ENCODE data around the gene MRFAP1L1. TPM values are rescaled to one million over a fixed set of nuclear protein-coding genes. Genes with fewer than 3 reads are reported as not detected.

The MRFAP1L1 gene
- total RNA-seq, 1 donor from 2014 or later, result 36.8 TPM

DNA sequence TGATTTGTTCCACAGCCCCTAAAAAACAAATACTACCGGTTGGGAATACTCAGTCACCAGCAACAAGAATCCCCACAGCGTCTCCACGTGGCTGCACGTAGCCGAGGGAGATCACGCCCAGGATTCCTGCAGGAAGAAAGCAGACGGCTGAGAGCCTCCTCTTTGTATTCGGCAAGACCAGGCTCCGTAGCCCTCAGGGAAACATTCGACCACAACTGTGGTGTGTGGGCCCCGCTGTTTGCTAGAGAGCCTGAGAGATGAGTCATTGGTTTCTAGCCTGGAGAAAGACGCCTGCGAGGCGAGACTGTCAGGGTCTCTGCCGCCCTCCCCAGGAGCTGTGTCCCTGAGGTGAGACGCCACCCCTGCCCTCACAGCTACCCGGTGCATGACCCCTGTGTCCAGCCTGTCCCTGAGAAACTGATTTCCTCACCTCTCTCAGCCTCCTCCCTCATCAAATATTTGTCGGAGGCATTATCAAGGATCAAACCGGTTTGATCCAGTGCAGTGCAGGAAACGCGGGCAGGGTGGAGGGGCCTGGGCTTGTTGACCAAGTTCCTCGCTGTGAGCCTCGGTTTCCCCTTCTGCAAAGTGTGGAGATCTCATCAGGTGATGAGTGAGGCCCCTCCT lies 20.7 kb downstream of the MRFAP1L1 start:
- Mint-ChIP-seq H3K36me3 (ENCODE audit: low read depth, unreplicated experiment) (peaks cover 8% of the 10 kb centered on the region), H3K4me1 (ENCODE audit: low read depth, unreplicated experiment) (peaks cover 32% of the 10 kb centered on the region), H3K4me3 (ENCODE audit: unreplicated experiment) (peak overlapping the region; percentile 34), H3K27me3 (ENCODE audit: low read depth, unreplicated experiment) (no peaks in the 10 kb centered on the region), H3K9me3 (ENCODE audit: unreplicated experiment) (no peaks in the 10 kb centered on the region), H3K27ac (ENCODE audit: unreplicated experiment) (peak overlapping the region; percentile 97)
- TF ChIP-seq, protein P1, sequence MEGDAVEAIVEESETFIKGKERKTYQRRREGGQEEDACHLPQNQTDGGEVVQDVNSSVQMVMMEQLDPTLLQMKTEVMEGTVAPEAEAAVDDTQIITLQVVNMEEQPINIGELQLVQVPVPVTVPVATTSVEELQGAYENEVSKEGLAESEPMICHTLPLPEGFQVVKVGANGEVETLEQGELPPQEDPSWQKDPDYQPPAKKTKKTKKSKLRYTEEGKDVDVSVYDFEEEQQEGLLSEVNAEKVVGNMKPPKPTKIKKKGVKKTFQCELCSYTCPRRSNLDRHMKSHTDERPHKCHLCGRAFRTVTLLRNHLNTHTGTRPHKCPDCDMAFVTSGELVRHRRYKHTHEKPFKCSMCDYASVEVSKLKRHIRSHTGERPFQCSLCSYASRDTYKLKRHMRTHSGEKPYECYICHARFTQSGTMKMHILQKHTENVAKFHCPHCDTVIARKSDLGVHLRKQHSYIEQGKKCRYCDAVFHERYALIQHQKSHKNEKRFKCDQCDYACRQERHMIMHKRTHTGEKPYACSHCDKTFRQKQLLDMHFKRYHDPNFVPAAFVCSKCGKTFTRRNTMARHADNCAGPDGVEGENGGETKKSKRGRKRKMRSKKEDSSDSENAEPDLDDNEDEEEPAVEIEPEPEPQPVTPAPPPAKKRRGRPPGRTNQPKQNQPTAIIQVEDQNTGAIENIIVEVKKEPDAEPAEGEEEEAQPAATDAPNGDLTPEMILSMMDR (IDR thresholded peaks at IDR 0.05; ENCODE audit: insufficient read depth, low read depth, low read length), result peak; percentile 11
- TF ChIP-seq EZH2 (IDR thresholded peaks at IDR 0.05; ENCODE audit: insufficient read depth, low read length), result no peak
- peak overlapping the region; percentile 63 for H3K9ac ChIP-seq (ENCODE audit: low read length)
- DNase-seq (ENCODE audit: low read depth) (peak; percentile 94), FAIRE-seq (peak; percentile 76)
- peak overlapping the region; percentile 84 for H2AFZ ChIP-seq (ENCODE audit: low read depth, low read length)
- no peaks in the 10 kb centered on the region for H3K36me3 ChIP-seq (ENCODE audit: insufficient read depth, low read length)
- H3K4me3 ChIP-seq (ENCODE audit: insufficient read depth, low read depth, low read length), result peak overlapping the region; percentile 11
- no peaks in the 10 kb centered on the region for H3K27me3 ChIP-seq (ENCODE audit: insufficient read depth, low read length)
- H4K20me1 ChIP-seq (ENCODE audit: insufficient read depth, low read length), result no peaks in the 10 kb centered on the region
- peaks cover 22% of the 10 kb centered on the region for H3K4me1 ChIP-seq (ENCODE audit: insufficient read depth, low read length)
- peak overlapping the region; percentile 76 for H3K4me2 ChIP-seq (ENCODE audit: low read length)
- no peaks in the 10 kb centered on the region for H3K79me2 ChIP-seq (ENCODE audit: insufficient read depth, low read length)
- H3K9me3 ChIP-seq (ENCODE audit: insufficient read depth, low read depth, low read length), result no peaks in the 10 kb centered on the region
- peak overlapping the region; percentile 63 for H3K27ac ChIP-seq (ENCODE audit: low read depth, low read length)

DNA sequence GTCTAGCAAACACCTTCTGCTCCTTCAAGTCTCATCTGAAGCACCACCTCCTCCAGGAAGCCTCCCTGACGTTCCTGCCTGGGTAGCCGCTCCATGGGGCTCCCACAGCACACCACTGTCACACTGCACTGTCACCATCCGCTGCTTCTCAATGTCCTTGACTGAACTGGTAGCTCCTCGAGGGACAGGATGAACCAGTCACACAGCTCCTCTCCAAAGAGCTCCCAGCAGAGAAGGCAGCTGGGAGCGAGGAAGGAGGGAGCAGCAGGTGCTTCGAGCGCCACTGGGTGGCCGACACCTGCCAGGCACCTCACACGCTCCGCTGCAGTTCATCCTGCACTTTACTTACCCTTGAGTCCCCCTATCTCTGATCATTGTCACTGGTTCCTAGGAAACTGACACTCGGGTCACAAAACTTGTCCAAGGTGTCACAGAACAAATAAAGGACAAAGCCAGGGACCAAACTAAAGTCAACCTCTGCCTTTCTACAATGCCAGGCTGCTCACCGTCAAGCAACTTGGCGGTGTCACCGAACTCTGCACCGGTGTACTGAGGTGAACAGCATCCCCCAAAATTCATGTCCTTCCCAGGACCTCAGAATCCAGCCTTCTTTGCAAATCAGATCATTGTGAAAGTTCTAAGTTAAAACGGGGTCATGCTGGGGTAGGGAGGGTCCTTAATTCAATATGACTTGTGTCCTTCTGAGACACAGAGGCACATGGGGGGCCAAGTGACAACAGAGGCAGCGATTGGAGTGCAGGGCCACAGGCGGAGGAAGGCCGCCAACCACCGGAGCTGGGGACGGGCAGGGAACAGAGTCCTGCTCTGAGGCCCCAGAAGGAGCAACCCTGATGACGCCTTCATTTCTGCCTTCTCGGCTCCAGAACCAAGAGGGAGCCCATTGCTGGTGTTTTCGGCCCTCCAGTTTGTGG lies 21.5 kb downstream of the MRFAP1L1 start:
- H3K27ac ChIP-seq (ENCODE audit: low read depth, low read length), result peak overlapping the region; percentile 63
- Mint-ChIP-seq H3K36me3 (ENCODE audit: low read depth, unreplicated experiment) (peaks cover 7% of the 10 kb centered on the region), H3K9me3 (ENCODE audit: unreplicated experiment) (no peaks in the 10 kb centered on the region), H3K4me3 (ENCODE audit: unreplicated experiment) (no peak overlapping the region), H3K4me1 (ENCODE audit: low read depth, unreplicated experiment) (peaks cover 31% of the 10 kb centered on the region), H3K27ac (ENCODE audit: unreplicated experiment) (peak overlapping the region; percentile 97), H3K27me3 (ENCODE audit: low read depth, unreplicated experiment) (no peaks in the 10 kb centered on the region)
- no peaks in the 10 kb centered on the region for H4K20me1 ChIP-seq (ENCODE audit: insufficient read depth, low read length)
- H3K36me3 ChIP-seq (ENCODE audit: insufficient read depth, low read length), result no peaks in the 10 kb centered on the region
- TF ChIP-seq, protein P1 (IDR thresholded peaks at IDR 0.05; ENCODE audit: insufficient read depth, low read depth, low read length), result no peak
- TF ChIP-seq EZH2 (IDR thresholded peaks at IDR 0.05; ENCODE audit: insufficient read depth, low read length), result no peak
- H3K4me1 ChIP-seq (ENCODE audit: insufficient read depth, low read length), result peaks cover 22% of the 10 kb centered on the region
- no peak for FAIRE-seq
- peak overlapping the region; percentile 76 for H3K4me2 ChIP-seq (ENCODE audit: low read length)
- H3K4me3 ChIP-seq (ENCODE audit: insufficient read depth, low read depth, low read length), result no peak overlapping the region
- no peaks in the 10 kb centered on the region for H3K9me3 ChIP-seq (ENCODE audit: insufficient read depth, low read depth, low read length)
- peak overlapping the region; percentile 84 for H2AFZ ChIP-seq (ENCODE audit: low read depth, low read length)
- H3K9ac ChIP-seq (ENCODE audit: low read length), result peak overlapping the region; percentile 63
- DNase-seq (ENCODE audit: low read depth), result no peak
- H3K79me2 ChIP-seq (ENCODE audit: insufficient read depth, low read length), result no peaks in the 10 kb centered on the region
- H3K27me3 ChIP-seq (ENCODE audit: insufficient read depth, low read length), result no peaks in the 10 kb centered on the region

All from astrocyte (in vitro differentiated cells and primary cell).